ENCODE measurements around the gene SDK2.

DNA sequence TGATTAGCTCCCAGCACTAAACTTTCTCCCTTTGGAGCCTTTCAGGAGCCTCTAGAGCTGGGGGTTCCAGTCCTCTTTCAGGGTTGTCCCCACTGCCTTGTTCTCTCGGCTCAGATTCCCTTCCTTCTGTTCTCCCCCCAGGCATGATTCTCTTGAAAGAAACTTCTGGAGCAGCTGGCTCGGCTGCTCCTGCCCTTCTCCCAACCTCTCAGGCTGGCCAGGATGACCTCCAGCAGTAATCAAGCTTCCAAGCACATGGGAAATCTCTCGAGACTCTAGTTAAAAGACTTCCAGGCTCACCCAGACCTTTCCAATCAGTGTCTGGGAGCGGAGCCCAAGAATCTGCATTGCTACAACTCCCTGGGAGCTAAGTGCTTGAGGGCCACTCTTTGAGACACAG is 3.6 kb downstream of the SDK2 start:
- TF ChIP-seq, protein P1, sequence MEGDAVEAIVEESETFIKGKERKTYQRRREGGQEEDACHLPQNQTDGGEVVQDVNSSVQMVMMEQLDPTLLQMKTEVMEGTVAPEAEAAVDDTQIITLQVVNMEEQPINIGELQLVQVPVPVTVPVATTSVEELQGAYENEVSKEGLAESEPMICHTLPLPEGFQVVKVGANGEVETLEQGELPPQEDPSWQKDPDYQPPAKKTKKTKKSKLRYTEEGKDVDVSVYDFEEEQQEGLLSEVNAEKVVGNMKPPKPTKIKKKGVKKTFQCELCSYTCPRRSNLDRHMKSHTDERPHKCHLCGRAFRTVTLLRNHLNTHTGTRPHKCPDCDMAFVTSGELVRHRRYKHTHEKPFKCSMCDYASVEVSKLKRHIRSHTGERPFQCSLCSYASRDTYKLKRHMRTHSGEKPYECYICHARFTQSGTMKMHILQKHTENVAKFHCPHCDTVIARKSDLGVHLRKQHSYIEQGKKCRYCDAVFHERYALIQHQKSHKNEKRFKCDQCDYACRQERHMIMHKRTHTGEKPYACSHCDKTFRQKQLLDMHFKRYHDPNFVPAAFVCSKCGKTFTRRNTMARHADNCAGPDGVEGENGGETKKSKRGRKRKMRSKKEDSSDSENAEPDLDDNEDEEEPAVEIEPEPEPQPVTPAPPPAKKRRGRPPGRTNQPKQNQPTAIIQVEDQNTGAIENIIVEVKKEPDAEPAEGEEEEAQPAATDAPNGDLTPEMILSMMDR (conservative IDR thresholded peaks at IDR 0.05; ENCODE audit: low read depth in 2 of 2) = no peak
- TF ChIP-seq EZH2phosphoT487 (IDR thresholded peaks at IDR 0.05; ENCODE audit: unreplicated experiment) (no peak), POLR2AphosphoS5 (IDR thresholded peaks at IDR 0.05; ENCODE audit: low read depth) (no peak), EZH2 (IDR thresholded peaks at IDR 0.05; ENCODE audit: low read depth, unreplicated experiment) (no peak), JUNB (IDR thresholded peaks at IDR 0.05; ENCODE audit: unreplicated experiment) (no peak), CREB1 (CRISPR knock-in tag; IDR thresholded peaks at IDR 0.05; ENCODE audit: low read depth) (no peak)
- TF ChIP-seq, protein P2, sequence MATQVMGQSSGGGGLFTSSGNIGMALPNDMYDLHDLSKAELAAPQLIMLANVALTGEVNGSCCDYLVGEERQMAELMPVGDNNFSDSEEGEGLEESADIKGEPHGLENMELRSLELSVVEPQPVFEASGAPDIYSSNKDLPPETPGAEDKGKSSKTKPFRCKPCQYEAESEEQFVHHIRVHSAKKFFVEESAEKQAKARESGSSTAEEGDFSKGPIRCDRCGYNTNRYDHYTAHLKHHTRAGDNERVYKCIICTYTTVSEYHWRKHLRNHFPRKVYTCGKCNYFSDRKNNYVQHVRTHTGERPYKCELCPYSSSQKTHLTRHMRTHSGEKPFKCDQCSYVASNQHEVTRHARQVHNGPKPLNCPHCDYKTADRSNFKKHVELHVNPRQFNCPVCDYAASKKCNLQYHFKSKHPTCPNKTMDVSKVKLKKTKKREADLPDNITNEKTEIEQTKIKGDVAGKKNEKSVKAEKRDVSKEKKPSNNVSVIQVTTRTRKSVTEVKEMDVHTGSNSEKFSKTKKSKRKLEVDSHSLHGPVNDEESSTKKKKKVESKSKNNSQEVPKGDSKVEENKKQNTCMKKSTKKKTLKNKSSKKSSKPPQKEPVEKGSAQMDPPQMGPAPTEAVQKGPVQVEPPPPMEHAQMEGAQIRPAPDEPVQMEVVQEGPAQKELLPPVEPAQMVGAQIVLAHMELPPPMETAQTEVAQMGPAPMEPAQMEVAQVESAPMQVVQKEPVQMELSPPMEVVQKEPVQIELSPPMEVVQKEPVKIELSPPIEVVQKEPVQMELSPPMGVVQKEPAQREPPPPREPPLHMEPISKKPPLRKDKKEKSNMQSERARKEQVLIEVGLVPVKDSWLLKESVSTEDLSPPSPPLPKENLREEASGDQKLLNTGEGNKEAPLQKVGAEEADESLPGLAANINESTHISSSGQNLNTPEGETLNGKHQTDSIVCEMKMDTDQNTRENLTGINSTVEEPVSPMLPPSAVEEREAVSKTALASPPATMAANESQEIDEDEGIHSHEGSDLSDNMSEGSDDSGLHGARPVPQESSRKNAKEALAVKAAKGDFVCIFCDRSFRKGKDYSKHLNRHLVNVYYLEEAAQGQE (IDR thresholded peaks at IDR 0.05; ENCODE audit: unreplicated experiment) = no peak
